EH (cell line): ENCODE measurements around the gene CYB5A.

ENCODE experiments used
- DNase-seq: peaks from one replicate; pipeline ENCODE4 v3.0.0-alpha.2; 2015; ENCODE audit warnings: low read depth

Gene CYB5A

DNA sequence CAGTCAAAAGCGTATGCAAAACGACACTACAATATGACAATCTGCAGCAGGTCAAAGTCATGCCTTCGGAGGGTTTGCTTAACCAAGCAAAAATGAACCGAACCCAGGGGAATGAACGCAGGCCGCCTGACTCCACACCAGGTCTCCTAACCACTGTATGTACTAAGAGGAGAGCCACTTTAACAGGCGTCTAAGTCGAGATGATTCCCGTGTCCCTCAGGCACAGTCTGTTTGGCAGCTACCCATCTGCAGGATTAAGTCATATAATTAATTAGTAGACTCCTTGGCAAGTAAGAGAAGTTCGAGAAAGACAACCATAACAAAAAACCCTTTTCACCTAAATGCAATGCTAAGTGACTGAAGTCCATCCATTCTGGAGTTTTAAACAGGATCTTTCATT lies 15.2 kb downstream of the CYB5A start:
- peak; percentile 16 for DNase-seq

DNA sequence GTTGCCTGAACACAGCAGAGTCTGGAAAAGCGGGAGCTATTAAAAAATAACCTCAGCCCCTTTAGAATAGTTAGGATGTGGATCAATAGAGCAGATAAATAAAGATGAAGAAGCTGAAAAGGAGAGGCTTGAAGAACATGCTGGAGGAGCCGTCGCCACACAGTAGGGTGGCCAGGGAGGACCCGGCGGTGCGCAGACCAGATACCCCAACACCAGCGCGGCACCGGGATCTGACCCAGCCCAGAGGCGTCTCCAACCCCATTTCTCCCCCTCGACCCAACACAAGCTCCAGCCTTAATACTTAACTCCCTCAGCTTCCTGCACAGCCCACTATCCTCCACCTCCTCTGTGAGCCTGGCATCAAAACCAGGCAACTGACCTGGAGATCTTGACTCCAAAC lies 16.0 kb downstream of the CYB5A start:
- no peak for DNase-seq

DNA sequence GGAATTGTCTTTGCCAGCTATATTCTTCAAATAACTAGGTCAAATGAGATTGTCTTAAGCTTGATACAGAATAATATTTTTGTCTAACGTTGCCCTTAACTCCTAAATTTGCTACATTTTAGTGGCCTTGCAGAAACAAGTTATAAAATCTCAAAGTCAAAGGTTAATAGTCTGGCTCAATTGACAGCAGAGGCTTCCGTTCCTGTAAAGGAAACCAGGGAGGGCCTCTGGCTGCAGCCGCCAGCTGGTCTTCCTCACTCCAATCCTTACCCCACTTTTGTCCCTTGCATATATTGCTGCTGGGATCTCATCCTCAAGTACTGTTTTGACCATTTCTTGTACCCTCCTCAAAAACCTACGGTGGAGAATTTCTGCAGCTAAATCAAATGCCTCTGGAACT lies 17.1 kb downstream of the CYB5A start:
- no peak for DNase-seq

DNA sequence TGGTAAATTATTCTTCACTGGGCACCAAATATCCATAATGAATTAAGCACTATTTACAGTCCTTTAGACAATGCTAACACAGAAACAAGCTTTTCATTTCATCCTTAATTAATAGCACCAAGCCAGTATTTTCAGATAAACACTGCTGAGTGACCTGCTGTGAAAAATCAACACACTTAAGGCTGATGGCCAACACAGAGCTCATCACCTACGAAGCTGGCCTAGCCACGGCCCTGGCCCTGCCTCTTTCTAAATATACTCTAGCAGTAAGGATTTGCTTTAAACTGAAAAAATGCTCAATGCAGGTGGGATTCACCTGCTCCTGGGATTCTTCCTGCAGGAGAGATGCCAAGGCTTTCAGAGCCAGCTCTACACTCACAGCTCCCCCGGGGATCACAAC lies 18.4 kb downstream of the CYB5A start:
- DNase-seq: no peak

DNA sequence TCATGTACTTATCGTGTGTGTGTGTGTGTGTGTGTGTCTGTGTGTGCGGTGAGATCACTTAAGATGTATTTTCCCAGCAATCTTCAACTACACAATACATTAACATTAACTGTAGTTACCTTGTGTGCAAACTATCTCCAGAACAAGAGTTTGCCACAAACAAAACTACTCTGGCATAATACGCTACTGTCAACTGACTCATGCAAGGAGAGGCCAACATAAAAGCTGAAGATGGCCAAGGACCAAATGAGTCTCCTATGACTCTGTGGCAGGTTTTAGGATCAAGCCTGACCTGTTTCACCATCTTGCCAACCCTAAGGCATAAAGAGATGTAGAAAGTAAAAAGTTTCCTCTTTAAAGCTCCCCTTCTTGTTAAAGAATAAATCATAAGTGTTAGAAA lies 20.1 kb downstream of the CYB5A start:
- DNase-seq: no peak

DNA sequence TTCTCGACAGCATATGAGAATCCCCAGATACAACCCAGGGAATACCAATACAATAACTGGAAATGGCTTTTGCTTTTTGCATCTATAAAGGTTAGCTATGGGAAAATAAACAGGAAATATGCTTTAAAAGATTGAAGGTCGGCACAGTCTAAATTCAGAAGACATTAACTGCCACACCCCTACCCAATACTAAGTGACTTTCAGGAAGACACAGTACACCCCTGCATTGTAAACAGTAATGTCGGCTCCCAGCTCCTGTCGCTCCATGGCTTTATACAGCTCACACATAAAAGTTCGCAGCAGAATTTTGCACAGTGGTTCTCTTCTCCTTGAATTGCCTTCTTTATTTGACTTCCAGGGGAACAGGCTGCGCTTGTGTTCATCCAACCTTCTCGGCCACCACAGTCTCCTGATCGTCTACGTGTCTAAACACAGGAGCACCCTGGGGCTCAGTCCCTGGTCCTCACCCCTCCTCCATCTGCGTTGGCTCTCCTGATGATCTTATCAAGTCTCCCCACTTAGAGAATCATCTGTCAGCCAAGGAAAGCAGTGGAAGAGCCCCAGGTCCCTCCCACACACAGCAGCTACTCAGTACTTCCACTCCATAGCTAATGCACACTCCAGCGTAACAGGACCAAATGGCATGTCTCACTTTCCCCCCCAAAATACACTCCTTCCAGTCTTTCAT lies 22.7 kb downstream of the CYB5A start:
- no peak for DNase-seq

DNA sequence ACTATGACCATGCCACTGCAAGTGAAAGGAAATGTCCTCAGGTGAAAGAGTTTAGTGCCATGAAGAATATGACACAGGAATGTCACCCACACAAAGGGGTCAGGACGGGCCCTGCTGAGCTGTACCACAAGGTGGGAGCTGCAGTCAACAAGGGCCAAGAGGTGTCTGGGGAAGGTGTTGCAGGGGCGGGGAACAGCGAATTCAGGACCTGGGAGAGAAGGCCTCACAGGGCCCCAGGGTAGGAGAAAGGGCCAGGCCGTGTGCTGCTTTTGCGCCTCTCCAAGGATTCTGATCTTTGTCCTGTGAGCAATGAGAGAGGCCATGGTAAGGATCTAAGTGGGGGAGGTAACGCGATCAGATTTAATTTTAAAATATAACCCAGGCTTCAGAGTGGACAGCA lies 23.6 kb downstream of the CYB5A start:
- DNase-seq: no peak

DNA sequence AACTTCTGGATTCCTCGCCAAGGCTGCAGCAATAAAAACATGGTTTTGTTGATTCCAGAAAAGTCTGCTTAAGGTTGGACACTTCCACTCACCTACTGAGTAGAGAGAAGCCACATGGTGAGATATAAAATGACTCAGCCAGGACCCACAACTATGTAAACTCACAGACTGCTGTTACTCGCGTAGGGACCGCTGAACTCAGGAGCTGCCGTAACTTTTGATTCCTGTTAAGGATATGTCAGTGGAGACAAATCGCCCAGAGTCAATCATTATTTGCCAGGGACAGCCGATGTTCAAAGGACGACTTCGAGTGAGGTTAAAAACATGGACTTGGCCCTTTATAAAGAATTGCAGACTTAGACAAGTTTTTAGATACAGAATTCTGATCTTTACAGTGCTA lies 25.6 kb downstream of the CYB5A start:
- peak; percentile 19 for DNase-seq

DNA sequence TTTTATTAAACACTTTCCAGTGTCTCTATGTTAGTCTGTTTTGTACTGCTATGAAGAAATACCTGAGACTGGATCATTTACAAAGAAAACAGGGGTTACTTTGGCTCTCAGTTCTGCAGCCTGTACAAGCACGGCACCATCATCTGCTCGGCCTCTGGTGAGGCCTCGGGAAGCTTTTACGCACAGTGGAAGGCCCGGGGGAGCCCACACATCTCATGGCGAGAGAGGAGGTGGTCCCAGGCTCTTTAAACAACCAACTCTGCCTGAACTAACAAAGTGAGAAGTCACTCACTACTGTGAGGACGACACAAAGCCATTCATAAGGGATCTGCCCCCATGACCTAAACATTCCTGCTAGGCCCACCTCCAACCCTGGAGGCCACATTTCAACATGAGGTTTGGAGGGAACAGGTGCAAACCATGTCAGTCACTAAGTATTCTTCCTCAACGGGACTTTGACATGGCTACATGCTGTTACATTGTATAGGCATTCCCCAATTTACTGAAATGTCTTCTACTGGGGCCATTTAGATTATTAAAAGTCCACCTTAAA lies 26.1 kb downstream of the CYB5A start:
- no peak for DNase-seq

DNA sequence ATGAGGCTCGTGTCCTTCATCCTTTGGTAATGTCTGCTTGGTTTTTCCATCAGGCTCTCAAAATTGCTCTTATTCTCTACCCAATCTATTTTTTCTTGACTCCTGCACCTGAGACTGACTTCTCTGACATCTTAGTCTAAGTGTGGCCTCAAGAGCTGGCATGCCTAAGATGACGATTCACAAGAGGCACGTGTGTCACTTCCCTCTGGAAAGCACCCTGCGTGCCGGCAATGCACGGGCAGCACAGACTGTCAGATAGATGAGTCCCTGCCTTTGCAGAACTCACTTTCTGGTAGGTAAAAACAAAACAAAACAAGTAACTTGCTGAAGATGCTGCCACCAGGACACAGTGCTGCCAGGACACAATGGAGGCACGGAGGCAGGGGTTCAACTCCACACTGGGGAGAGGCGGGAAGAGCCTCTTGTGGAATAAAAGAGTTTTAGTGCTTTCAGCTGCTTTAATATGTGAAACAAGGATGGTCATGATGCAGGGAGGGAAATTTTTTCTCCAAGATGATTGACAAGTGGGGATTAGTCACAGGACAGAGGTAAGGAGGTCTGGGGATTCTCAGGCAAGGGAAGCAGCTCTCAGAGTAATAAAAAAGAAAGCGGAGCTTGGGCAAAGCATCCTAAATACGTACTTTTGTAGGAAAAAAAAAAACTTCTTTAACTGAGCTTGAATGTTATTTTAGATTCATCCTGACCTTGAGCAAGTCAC lies 27.3 kb downstream of the CYB5A start:
- DNase-seq: no peak

DNA sequence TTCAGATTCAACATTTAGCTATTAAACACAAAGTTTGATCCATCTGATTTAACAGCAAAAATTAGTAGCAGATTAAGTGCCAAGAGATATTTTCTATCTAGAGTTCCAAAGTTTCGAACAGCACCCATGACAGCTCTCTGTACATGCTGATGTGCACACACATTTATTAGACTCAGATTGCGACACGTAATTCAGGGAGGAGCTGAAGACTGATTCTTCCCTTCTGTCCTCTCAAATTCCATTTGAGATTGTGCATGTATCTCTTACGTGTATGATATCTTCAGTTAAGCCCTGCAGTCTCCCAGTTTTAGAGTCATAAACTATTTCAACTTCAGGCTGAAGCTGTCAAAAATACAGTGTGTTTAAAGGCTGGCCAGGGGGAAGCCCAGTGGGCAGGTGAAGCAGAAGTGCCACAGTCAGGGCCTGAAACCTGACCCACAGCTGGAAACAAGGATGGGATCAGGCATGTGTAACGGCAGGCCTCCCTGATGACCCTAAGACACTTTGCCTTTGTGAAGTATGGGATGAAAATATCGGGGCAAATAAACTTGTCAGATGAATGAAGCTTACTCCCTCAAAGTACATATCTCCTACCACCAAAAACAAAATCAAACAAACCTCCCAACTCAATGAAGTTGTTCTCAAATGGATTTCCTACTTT lies 30.6 kb downstream of the CYB5A start:
- no peak for DNase-seq

DNA sequence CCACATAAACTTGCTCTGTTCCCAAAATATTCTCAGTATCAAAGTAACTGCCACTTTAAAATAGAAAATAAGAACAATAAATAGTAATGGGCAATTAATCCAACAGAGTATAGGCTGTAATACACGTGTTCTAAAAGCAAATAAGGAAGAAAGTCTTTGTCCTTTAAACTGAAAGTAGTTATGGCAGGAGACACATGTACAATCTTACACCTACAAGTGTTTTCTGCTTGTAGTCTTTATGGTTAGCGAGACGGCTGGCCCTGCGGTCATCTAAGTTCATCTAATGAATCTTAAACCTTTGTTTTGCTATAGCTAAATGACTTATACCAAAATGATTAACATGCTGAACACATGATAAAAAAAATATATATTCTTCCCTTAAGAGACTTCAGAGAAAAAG lies 32.4 kb downstream of the CYB5A start:
- no peak for DNase-seq

DNA sequence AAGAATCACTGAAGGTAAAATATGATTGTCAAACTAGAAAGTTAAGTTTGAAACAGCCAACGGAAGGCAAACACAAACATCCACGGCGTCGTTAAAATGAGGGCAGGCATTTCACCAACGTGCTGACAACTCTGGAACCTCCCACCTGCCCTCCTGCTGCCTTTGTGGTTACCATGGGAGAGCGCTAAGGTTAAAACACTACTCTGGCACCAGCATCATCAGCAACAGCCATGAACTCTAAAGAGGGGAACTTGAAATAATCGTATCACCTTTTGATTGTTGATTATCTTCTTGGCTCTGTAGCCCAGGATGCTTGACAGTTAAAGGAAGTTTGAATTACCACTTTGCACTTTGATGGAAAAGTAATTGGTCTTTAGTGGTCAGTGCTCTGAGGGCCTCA lies 34.7 kb downstream of the CYB5A start:
- no peak for DNase-seq

DNA sequence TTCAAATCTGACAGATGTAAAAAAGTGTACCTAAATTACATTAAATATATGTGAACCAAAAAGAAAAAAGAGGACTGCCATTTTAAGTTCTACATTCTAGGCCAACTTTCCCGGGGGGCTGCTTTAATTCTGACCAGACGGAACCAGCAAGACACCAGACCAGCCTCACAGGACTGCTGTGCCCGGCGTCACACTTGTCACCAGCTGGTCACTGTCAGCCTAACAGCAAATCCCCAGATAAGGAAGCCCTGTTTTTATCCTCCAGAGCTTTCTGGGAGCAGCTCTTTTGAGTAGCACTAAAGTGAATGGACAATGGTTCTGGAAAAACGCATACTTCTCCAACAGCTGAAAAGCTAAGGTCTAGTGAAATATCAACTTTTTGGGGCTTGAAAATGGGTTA lies 35.6 kb downstream of the CYB5A start:
- DNase-seq: no peak

DNA sequence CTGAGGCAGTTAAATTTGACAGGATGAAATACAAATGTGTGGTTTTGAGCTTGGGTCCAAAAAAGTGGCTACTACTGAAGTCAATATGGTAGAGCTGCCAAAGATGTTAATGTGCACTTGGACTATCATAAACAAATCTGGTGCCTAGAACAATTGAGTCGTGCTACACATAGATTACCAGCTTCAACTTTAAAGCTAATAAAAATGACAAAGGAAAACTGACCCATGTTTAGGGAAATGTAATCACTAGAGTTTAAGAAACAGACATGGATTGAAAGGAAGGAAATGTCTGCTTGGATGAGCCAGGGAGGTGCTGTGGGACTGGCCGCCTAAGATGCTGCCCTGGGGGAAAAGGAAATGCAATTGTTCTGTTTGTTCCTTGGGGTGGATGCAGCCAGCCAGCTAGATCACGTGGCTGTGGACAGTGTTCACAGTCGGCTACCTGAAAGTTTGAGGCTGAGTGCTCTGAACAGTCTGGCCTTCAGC lies 36.6 kb downstream of the CYB5A start:
- DNase-seq: peak; percentile 40

DNA sequence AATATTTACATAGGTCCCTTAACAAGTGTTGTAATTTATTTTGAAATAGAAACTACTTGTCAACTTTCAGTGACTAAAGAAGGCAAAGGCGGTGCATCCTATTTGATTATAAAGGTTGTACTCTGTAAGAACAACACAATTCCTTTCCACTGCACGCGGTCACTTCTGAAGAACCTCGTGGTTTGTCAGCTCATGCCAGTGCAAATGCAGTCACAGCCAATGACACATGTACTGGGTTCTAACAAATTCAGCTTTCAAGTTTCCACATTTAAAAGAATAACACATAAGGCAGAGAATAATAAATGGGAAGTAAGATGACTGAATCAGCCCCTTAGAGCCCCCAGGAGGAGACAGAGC lies 39.7 kb downstream of the CYB5A start:
- peak; percentile 48 for DNase-seq

DNA sequence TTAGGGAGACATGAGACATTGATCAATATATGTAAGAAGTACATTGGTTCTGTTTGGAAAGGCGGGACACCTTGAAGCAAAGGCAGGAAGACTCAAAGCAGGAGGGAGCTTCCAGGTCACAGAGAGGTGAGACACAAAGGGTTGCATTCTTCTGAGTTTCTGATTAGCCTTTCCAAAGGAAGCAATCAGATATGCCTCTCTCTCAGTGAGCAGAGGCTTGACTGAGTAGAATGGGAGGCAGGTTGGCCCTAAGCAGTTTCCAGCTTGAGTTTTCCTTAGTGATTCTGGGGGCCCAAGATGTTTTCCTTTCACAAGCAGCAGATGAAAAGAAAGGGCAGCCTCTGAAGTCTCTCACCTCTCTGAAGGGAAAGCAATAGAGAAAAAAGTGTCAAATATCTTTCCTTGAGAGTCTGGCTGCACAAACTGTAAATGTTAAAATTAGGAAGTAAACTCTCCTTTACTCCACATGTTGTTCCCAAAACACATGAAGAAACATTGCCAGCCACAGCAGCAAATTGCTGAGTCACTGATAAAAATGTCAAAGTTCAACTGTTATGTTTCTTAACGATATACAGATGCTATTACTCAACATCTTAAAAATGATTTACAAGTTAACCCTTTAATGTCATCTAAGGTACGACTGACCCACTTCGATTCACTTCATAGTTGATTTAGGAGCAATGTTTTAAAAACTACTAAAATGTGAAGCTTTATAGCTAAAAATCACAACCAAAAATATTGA lies 40.3 kb downstream of the CYB5A start:
- DNase-seq: peak; percentile 70

DNA sequence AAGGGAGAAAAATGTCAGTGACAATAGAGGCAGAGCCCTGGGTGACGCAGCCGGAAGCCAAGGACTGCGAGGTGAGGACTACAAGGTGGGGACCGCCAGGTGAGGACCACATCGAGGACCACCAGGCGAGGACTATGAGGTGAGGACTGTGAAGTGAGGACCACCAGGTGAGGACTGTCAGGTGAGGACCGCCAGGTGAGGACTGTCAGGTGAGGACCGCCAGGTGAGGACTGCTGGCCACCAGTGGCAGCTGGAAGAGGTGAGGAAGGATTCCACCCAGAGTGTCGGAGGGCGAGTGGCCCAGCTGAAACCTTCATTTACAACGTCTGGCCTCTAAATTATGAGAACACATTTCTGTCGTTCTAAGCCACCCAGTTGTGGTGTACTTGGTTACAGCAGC lies 41.6 kb downstream of the CYB5A start:
- DNase-seq: no peak

DNA sequence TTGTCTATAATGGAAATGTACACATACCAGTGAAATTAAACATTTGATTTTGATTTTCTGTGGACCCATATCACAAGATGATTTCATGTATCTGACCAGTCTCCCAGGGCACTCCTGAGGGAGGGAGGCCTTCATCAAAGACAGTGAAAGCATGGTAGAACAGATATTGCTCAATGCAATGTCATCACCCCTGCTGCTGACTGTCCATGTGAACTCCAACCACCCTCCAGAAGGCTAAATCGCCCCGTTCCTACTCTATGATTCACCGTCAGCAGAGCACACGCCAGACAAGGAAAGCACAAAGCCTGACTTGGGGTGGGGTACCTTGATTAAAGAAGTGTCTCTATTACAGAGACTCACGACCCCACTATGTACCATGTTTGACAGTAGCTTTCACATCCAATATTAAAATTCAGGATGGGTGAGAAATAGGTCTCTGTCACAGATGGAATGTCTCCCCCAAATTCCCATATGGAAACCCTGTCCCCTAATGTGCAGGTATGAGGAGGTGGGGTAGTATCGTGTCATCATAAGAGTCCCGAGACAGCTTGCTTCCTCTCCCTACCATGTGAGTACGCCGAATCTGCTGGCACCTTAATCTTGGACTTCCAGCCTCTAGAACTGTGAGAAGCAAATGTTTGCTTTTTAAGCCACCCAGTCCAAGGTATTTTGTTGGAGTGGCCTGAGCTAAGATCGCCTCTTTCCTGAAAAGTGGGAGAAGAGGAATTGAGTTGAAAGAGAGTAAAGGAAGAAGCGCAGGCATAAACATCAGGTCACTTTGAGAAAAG lies 42.4 kb downstream of the CYB5A start:
- peak; percentile 76 for DNase-seq

DNA sequence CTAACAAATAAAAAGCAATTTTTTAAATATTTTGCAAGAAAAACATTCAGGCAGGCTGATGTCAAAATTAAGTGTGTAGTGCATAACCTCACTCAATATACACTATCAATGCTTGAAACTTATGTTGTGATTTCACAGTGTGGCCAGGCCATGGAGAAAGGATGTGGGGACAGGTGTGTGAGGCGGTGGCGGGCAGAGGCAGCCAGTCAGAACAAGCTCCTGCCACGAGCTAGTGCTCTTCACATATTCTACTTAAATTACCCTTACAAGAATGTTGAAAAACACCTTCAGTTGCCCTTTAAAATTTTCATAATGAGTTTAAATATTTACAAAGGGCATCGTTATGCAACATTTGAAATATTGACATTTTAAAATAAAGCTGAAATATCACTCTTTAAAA lies 43.2 kb downstream of the CYB5A start:
- no peak for DNase-seq

DNA sequence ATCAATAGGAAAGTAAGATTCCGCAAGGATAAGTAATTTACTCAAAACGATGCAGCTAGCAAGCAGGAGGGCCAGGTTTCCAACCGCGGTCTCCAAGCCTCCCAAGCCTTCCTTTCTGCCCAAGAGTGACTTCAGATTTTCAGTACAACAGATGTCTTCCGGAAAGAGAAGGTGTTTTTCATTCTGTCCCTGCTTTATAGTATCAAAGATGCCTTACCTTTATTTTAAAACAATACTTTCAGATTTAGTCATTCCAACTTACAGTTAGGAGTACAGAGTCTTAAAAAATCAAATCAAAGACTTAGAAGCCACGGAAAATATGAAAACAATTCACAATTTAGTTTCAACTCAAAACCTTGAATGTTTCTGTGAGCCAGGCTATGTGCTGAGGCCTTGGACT lies 43.6 kb downstream of the CYB5A start:
- DNase-seq: no peak

DNA sequence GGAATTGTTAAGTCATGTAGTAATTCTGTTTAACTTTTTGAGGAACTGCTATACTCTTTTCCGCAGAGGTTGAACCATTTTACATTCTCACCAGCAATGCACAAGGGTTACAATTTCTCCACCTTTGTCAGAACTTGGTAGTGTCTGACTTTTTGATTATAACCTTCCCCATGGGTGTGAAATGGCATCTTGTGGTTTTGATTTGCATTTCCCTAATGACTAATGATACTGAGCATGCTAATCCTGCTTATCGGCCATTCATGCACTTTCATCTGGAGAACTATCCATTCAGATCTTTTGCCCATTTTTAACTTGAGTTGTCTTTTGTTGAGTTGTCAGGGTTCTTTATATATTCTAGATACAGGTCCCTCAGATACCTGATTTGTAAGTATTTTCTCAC lies 47.2 kb downstream of the CYB5A start:
- no peak for DNase-seq
